Stimulated activated memory B cell treated with anti-CD40 and anti-IgM and Interleukin-4, amounts not matched to agents 10 μg/mL and 1 μg/mL and 100 μg/mL, for 72 hours (primary cell): ENCODE measurements around the gene BCAT1.
A peak's percentile ranks its signal among the peaks of the same experiment; 100 is the strongest.

Experiments used
- ATAC-seq: fragments of 150-1000 bp; cut with Tn5 transposase; 2 replicates; pipeline ENCODE4 v1.10.0; 2021
- H3K27ac Mint-ChIP-seq: one replicate; pipeline ENCODE4 v1.8.0; 2022; ENCODE audit warnings: mild to moderate bottlenecking, mixed read lengths
- H3K27me3 Mint-ChIP-seq: one replicate; pipeline ENCODE4 v1.8.0; 2022; ENCODE audit warnings: mixed read lengths
- H3K36me3 Mint-ChIP-seq: one replicate; pipeline ENCODE4 v1.8.0; 2022; ENCODE audit warnings: mixed read lengths
- H3K4me1 Mint-ChIP-seq: one replicate; pipeline ENCODE4 v1.8.0; 2022; ENCODE audit warnings: mixed read lengths
- H3K4me3 Mint-ChIP-seq: one replicate; pipeline ENCODE4 v1.8.0; 2022; ENCODE audit warnings: mild to moderate bottlenecking, moderate library complexity, mixed read lengths
- H3K9me3 Mint-ChIP-seq: one replicate; pipeline ENCODE4 v1.8.0; 2022; ENCODE audit warnings: mixed read lengths

Gene BCAT1

GRCh38 chr12:24902511-24903328, 46.2 kb downstream of the BCAT1 start:
- H3K4me1 Mint-ChIP-seq = peaks cover 22% of the 10 kb centered on the region
- H3K9me3 Mint-ChIP-seq = peaks cover 4% of the 10 kb centered on the region
- peaks cover 12% of the 10 kb centered on the region for H3K36me3 Mint-ChIP-seq
- ATAC-seq = peak; percentile 66
- H3K27ac Mint-ChIP-seq = peak overlapping the region; percentile 34
- H3K4me3 Mint-ChIP-seq = peak overlapping the region; percentile 84
- no peaks in the 10 kb centered on the region for H3K27me3 Mint-ChIP-seq

DNA sequence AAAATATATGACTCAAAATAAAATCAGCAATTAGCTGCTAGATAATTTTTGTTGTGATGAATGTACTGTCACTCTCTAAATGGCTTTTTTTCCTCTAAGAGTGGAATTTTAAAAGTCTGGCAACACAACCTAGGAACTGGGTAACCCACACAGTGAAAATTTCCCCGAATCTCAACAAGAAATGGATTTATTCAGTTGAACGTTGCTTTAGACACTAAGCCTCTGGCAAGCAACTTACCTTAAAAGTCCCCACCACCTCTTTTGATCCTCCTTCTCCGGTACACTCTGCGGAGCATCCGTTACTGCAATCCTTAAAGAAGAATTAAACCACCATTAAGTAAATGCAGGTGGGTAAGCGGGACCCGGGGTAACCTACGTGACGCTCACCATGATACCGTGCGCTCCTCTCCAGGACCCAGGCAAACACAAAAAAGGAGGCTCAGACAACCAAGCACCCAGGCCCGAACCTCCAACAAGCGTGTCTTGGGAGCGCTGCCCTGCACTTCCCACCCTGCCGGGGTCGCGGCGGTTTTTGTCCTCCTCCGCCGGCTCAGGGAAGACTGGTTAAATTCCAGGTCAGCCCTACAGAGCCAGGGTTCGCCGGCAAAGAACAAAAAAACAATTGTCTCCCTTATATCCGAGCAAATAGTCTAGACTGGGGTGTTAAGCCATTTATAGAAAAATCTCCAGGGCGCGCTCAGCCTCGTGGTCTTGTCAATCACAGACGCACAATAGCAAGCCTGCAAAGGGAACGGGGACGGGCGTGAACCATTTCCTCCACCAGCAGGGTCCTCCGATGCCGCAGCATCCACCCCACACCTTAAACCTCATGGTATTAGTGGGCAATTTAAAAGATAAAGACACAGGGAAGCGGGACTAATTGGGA, 47.1 kb downstream of the BCAT1 start:
- peak overlapping the region; percentile 34 for H3K27ac Mint-ChIP-seq
- H3K9me3 Mint-ChIP-seq = peaks cover 4% of the 10 kb centered on the region
- no peak for ATAC-seq
- no peaks in the 10 kb centered on the region for H3K27me3 Mint-ChIP-seq
- H3K4me1 Mint-ChIP-seq = peaks cover 22% of the 10 kb centered on the region
- H3K4me3 Mint-ChIP-seq = peak overlapping the region; percentile 84
- H3K36me3 Mint-ChIP-seq = peaks cover 12% of the 10 kb centered on the region

DNA sequence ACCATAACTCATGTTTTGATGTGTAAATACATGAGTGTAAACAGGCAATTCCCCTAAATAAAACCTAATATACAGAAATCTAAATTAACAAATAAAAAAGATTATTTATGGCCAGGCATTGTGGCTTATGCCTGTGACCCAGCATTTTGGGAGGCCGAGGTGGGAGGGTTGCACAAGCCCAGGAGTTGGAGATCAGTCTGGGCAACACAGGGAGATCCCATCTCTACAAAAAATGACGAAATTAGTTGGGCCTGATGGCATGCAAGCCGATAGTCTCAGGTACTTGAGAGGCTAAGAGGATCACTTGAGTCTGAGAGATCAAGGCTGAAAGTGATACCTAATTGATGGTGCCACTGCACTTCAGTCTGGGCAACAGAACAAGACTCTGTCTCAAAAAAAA, 48.7 kb downstream of the BCAT1 start:
- Mint-ChIP-seq H3K4me1 (peaks cover 22% of the 10 kb centered on the region), H3K27ac (no peak overlapping the region)

DNA sequence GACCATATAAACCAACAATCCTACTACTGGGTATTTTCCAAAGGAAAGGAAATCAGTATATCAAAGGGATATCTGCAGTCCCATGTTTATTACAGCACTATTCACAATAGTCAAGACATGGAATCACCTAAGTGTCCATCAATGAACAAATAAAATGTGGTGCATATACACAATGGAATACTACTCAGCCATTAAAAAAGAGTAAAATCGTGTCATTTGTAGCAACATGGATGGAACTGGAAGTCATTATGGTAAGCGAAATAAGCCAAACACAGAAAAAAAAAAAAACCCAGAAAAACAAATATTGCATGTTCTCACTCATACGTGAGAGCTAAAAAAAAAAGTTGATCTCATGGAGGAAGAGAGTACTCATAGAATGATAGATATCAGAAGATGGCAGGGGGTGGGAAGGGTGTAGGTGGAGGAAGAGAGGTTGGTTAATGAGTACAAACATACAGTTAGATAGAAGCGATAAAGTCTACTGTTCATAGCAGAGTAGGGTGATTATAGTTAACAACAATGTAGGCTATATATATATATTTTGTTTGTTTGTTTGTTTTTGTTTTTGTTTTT, 49.3 kb downstream of the BCAT1 start:
- no peaks in the 10 kb centered on the region for H3K27me3 Mint-ChIP-seq
- no peak for ATAC-seq
- peaks cover 22% of the 10 kb centered on the region for H3K4me1 Mint-ChIP-seq
- peaks cover 12% of the 10 kb centered on the region for H3K36me3 Mint-ChIP-seq
- no peak overlapping the region for H3K27ac Mint-ChIP-seq
- peaks cover 4% of the 10 kb centered on the region for H3K9me3 Mint-ChIP-seq
- H3K4me3 Mint-ChIP-seq = no peak overlapping the region

More for the DNA sequence above, 48.7 kb downstream of the BCAT1 start:
- H3K36me3 Mint-ChIP-seq = peaks cover 12% of the 10 kb centered on the region
- no peaks in the 10 kb centered on the region for H3K27me3 Mint-ChIP-seq
- H3K9me3 Mint-ChIP-seq = peaks cover 4% of the 10 kb centered on the region
- no peak for ATAC-seq
- no peak overlapping the region for H3K4me3 Mint-ChIP-seq

- H3K9me3 Mint-ChIP-seq = peaks cover 4% of the 10 kb centered on the region
- H3K27ac Mint-ChIP-seq = no peak overlapping the region
- no peak overlapping the region for H3K4me3 Mint-ChIP-seq
- peaks cover 12% of the 10 kb centered on the region for H3K36me3 Mint-ChIP-seq
- H3K4me1 Mint-ChIP-seq = peaks cover 19% of the 10 kb centered on the region
- H3K27me3 Mint-ChIP-seq = no peaks in the 10 kb centered on the region
- no peak for ATAC-seq
Observed at GRCh38 chr12:24898606-24899005, 50.3 kb downstream of the BCAT1 start.

GRCh38 chr12:24898185-24898584, 50.7 kb downstream of the BCAT1 start:
- H3K4me3 Mint-ChIP-seq = no peak overlapping the region
- no peaks in the 10 kb centered on the region for H3K27me3 Mint-ChIP-seq
- no peak for ATAC-seq
- H3K36me3 Mint-ChIP-seq = peaks cover 12% of the 10 kb centered on the region
- H3K9me3 Mint-ChIP-seq = peaks cover 4% of the 10 kb centered on the region
- H3K4me1 Mint-ChIP-seq = peaks cover 15% of the 10 kb centered on the region
- no peak overlapping the region for H3K27ac Mint-ChIP-seq

DNA sequence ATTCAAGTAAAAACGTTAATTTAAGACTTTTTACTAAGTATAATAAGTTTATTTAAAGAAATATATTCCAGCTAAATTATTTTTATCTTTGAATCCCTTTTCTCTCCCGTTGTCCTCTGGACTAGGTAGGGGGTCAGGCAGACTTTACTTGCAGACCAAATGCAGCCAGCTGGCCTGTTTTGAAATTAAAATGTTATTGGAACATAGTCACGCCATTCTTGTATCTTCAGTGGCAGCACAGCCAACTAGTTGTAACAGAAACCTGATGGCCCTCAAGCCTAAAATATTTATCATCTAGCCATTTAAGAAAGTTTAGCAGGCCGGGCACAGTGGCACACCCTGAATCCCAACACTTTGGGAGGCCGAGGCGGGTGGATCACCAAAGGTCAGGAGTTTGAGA, 52.7 kb downstream of the BCAT1 start:
- no peak overlapping the region for H3K27ac Mint-ChIP-seq
- peaks cover 12% of the 10 kb centered on the region for H3K36me3 Mint-ChIP-seq
- ATAC-seq = no peak
- H3K9me3 Mint-ChIP-seq = peaks cover 4% of the 10 kb centered on the region
- H3K4me1 Mint-ChIP-seq = no peaks in the 10 kb centered on the region
- H3K27me3 Mint-ChIP-seq = no peaks in the 10 kb centered on the region
- H3K4me3 Mint-ChIP-seq = no peak overlapping the region

DNA sequence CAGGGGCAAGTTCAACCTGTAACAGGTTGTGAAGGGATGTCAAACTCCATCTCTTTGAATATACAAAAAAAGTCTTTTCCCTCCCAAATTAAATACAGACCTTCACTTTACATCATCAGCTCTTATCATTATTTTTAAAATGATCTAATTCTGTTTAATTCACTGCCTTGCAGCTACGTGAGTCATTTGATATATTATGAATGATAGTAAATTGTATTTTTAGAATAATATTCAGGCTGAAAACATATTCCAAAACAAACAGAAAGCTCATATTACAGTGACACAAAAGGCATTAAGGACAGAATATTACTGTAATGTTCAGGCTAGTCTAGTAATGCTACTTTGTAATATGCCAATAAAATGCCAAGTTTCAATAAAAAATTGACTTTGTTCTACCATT, 53.3 kb downstream of the BCAT1 start:
- Mint-ChIP-seq H3K9me3 (peaks cover 4% of the 10 kb centered on the region), H3K27ac (no peak overlapping the region), H3K27me3 (no peaks in the 10 kb centered on the region), H3K4me1 (no peaks in the 10 kb centered on the region), H3K36me3 (peaks cover 12% of the 10 kb centered on the region), H3K4me3 (no peak overlapping the region)
- ATAC-seq = no peak

DNA sequence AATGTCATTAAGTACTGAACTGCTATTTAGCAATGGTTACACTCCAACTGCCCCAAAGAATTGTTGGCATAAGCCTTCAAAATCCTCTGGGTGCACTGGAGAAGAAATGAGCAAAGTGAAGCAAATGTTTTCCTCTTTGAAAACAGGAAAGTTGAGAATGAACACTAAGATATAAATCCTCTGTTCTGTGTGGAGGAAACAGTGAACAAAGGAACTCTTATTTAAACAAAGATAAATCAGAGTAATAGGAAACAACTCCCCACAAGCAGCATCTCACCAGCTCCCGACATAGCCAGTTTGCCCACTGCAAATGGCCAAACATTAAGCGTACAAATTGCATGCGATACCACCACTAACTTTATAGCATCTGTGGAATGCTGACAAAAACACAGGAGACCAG, 54.0 kb downstream of the BCAT1 start:
- H3K4me1 Mint-ChIP-seq = no peaks in the 10 kb centered on the region
- no peak overlapping the region for H3K27ac Mint-ChIP-seq
- peaks cover 4% of the 10 kb centered on the region for H3K9me3 Mint-ChIP-seq
- H3K4me3 Mint-ChIP-seq = no peak overlapping the region
- no peaks in the 10 kb centered on the region for H3K27me3 Mint-ChIP-seq
- ATAC-seq = no peak
- peaks cover 10% of the 10 kb centered on the region for H3K36me3 Mint-ChIP-seq

DNA sequence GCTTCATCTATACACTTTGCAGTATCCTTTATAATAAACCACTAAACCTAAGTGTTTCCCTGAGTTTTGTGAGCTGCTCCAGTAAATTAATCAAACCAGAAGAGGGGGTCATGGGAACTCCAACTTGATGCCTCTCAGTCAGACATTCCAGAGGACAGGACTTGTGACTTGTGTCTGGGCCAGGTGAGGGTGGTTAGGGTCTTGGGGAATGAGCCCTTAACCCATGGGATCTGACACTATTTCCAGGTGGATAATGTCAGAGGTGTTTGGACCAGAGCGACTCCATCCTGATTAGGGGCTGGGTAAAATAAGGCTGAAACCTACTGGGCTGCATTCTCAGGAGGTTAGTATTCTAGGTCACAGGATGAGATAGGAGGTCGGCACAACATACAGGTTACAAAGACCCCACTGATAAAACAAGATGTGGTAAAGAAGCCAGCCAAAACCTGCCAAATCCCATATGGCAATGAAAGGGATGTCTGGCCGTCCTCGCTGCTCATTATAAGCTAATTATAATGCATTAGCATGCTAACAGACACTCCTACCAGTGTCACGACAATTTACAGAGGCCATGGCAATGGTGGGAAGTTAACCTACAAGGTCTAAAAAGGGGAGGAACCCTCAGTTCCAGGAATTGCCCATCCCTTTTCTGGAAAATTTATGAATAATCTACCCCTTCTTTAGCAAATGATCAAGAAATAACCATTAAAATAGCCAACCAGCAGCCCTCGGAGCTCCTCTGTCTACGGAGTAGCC, 58.7 kb downstream of the BCAT1 start:
- H3K27me3 Mint-ChIP-seq = no peaks in the 10 kb centered on the region
- H3K36me3 Mint-ChIP-seq = no peaks in the 10 kb centered on the region
- H3K4me3 Mint-ChIP-seq = no peak overlapping the region
- ATAC-seq = no peak
- peaks cover 7% of the 10 kb centered on the region for H3K4me1 Mint-ChIP-seq
- H3K9me3 Mint-ChIP-seq = no peaks in the 10 kb centered on the region
- no peak overlapping the region for H3K27ac Mint-ChIP-seq

GRCh38 chr12:24889411-24889810, 59.5 kb downstream of the BCAT1 start:
- H3K4me1 Mint-ChIP-seq = peaks cover 7% of the 10 kb centered on the region
- no peaks in the 10 kb centered on the region for H3K27me3 Mint-ChIP-seq
- H3K4me3 Mint-ChIP-seq = no peak overlapping the region
- ATAC-seq = no peak
- H3K9me3 Mint-ChIP-seq = no peaks in the 10 kb centered on the region
- no peak overlapping the region for H3K27ac Mint-ChIP-seq
- H3K36me3 Mint-ChIP-seq = no peaks in the 10 kb centered on the region

- Mint-ChIP-seq H3K27me3 (no peaks in the 10 kb centered on the region), H3K9me3 (no peaks in the 10 kb centered on the region), H3K27ac (no peak overlapping the region), H3K4me1 (peaks cover 7% of the 10 kb centered on the region), H3K4me3 (no peak overlapping the region), H3K36me3 (no peaks in the 10 kb centered on the region)
- no peak for ATAC-seq
Observed at GRCh38 chr12:24888813-24889212, 60.1 kb downstream of the BCAT1 start.

DNA sequence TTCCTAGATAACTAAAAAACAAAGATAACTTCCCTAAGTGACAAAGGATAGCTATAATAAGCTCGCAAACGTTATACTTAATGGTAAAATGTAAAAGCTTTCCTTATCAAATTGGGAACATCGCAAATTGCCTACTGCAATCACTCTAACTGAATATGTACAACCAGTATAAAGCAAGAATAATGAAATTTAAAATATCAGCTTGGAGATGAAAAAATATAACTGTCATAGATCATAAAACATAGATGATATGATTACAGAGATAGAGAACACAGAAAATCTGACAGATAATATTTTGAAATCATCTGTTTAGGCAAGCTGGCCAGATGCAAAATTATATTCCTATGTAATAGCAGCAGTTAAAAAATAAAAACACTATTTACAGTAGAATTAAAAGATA, 64.0 kb downstream of the BCAT1 start:
- no peaks in the 10 kb centered on the region for H3K27me3 Mint-ChIP-seq
- H3K4me1 Mint-ChIP-seq = peaks cover 7% of the 10 kb centered on the region
- no peaks in the 10 kb centered on the region for H3K9me3 Mint-ChIP-seq
- no peaks in the 10 kb centered on the region for H3K36me3 Mint-ChIP-seq
- H3K4me3 Mint-ChIP-seq = no peak overlapping the region
- no peak for ATAC-seq
- H3K27ac Mint-ChIP-seq = no peak overlapping the region

GRCh38 chr12:24881724-24882371, 67.1 kb downstream of the BCAT1 start:
- no peak overlapping the region for H3K4me3 Mint-ChIP-seq
- no peaks in the 10 kb centered on the region for H3K4me1 Mint-ChIP-seq
- H3K36me3 Mint-ChIP-seq = peaks cover 6% of the 10 kb centered on the region
- no peaks in the 10 kb centered on the region for H3K9me3 Mint-ChIP-seq
- no peak for ATAC-seq
- no peak overlapping the region for H3K27ac Mint-ChIP-seq
- no peaks in the 10 kb centered on the region for H3K27me3 Mint-ChIP-seq
